CD4-positive, alpha-beta T cell treated with Interleukin-6 at 100 ng/mL for 8 hours (primary cell): ENCODE results near the gene KIF26B.
"Not testable (repeated sequence)": the region's sequence is repeated elsewhere in the genome, so short reads cannot be mapped to it uniquely, and the experiment has no call there.

Source experiments
- DNase-seq: peaks from one replicate; pipeline ENCODE4 v3.0.0-alpha.2; 2020; ENCODE audit warnings: mixed read lengths, low spot score

KIF26B gene

GRCh38 chr1:245154429-245155271 lies at the start of gene KIF26B:
KIF26B (plus strand) TSS chr1:245154985; CDS start chr1:245155425, 440 bp downstream.
- DNase-seq: no peak

- DNase-seq: no peak
These were observed 49.7 kb upstream of the KIF26B start for GRCh38 chr1:245105042-245105441.

GRCh38 chr1:245105815-245106410 lies 48.9 kb upstream of the KIF26B start:
- no peak for DNase-seq

- DNase-seq: no peak
These were observed 47.0 kb upstream of the KIF26B start for GRCh38 chr1:245107776-245108114.

GRCh38 chr1:245108246-245108645 lies 46.5 kb upstream of the KIF26B start:
- no peak for DNase-seq

- no peak for DNase-seq
These were observed 45.9 kb upstream of the KIF26B start for GRCh38 chr1:245108909-245109308.

GRCh38 chr1:245110406-245110805 lies 44.4 kb upstream of the KIF26B start:
- DNase-seq: no peak

- no peak for DNase-seq
These were observed 43.7 kb upstream of the KIF26B start for GRCh38 chr1:245111073-245111472.

GRCh38 chr1:245113649-245114048 lies 41.1 kb upstream of the KIF26B start:
- DNase-seq: no peak

- no peak for DNase-seq
These were observed 38.7 kb upstream of the KIF26B start for GRCh38 chr1:245116131-245116530.

- DNase-seq: no peak
These were observed 38.0 kb upstream of the KIF26B start for GRCh38 chr1:245116751-245117150.

- no peak for DNase-seq
These were observed 36.7 kb upstream of the KIF26B start for GRCh38 chr1:245118066-245118465.

- DNase-seq: no peak
These were observed 36.0 kb upstream of the KIF26B start for GRCh38 chr1:245118806-245119205.

- DNase-seq: no peak
These were observed 33.3 kb upstream of the KIF26B start for GRCh38 chr1:245121523-245121922.

- no peak for DNase-seq
These were observed 30.5 kb upstream of the KIF26B start for GRCh38 chr1:245124241-245124640.

- no peak for DNase-seq
These were observed 30.1 kb upstream of the KIF26B start for GRCh38 chr1:245124644-245125043.

GRCh38 chr1:245126530-245126929 lies 28.3 kb upstream of the KIF26B start:
- DNase-seq: no peak

- DNase-seq: no peak
These were observed 26.2 kb upstream of the KIF26B start for GRCh38 chr1:245128381-245129101.

GRCh38 chr1:245129319-245130240 lies 25.2 kb upstream of the KIF26B start:
- no peak for DNase-seq

- not testable (repeated sequence) for DNase-seq
These were observed 24.3 kb upstream of the KIF26B start for GRCh38 chr1:245130281-245131025.

GRCh38 chr1:245131026-245131393 lies 23.8 kb upstream of the KIF26B start:
- no peak for DNase-seq
